ENCODE results near the gene ANGEL1. TPM values are rescaled to one million over a fixed set of nuclear protein-coding genes. Genes with fewer than 3 reads are reported as not detected.

ANGEL1 gene
- total and polyA plus RNA-seq, 2 donors (not counting 1 experiment from before 2014, with no cell fraction given): 6.6 to 8.4 TPM

- TF ChIP-seq CTCF (conservative IDR thresholded peaks at IDR 0.05 in 1 of 2, IDR thresholded peaks at IDR 0.05 in 1 of 2; ENCODE audit: low read depth in 1 of 2, low read length in 2 of 2) (peak; percentile 7 to 19), EZH2 (IDR thresholded peaks at IDR 0.05; ENCODE audit: low read length, missing control alignments) (no peak)
- Histone ChIP-seq H3K36me3 (ENCODE audit: control insufficient read depth, insufficient read depth, low read length) (no peaks in the 10 kb centered on the region), H3K4me3 (replicated peaks in 1 of 4; ENCODE audit: control extremely low read depth in 1 of 4, insufficient read depth in 1 of 4, low read depth in 3 of 4, low read length in 4 of 4) (no peak overlapping the region), H2AFZ (ENCODE audit: low read length) (peak overlapping the region; percentile 15), H3K4me2 (ENCODE audit: extremely low read depth, insufficient read depth, low read length) (peak overlapping the region; percentile 25), H3K79me2 (ENCODE audit: control insufficient read depth, insufficient read depth, low read length) (no peaks in the 10 kb centered on the region), H3K4me1 (ENCODE audit: control insufficient read depth, extremely low read depth, insufficient read depth, low read length) (peaks cover 15% of the 10 kb centered on the region), H3K27ac (ENCODE audit: insufficient read depth, low read length) (peak overlapping the region; percentile 21), H3K9me3 (ENCODE audit: control insufficient read depth, insufficient read depth, low read depth, low read length) (no peaks in the 10 kb centered on the region), H4K20me1 (ENCODE audit: control insufficient read depth, extremely low read depth, insufficient read depth, low read length) (no peaks in the 10 kb centered on the region), H3K9ac (ENCODE audit: insufficient read depth, low read length) (no peak overlapping the region), H3K27me3 (ENCODE audit: control insufficient read depth, insufficient read depth, low read length) (no peaks in the 10 kb centered on the region)
- DNase-seq (ENCODE audit: low read depth in 2 of 2): peak; percentile 82 to 87
These were observed 39.3 kb downstream of the ANGEL1 start for GRCh38 chr14:76773188-76773885.

- Histone ChIP-seq H3K4me2 (ENCODE audit: extremely low read depth, insufficient read depth, low read length) (peak overlapping the region; percentile 23), H3K9me3 (ENCODE audit: control insufficient read depth, insufficient read depth, low read depth, low read length) (no peaks in the 10 kb centered on the region), H3K79me2 (ENCODE audit: control insufficient read depth, insufficient read depth, low read length) (no peaks in the 10 kb centered on the region), H3K36me3 (ENCODE audit: control insufficient read depth, insufficient read depth, low read length) (no peaks in the 10 kb centered on the region), H2AFZ (ENCODE audit: low read length) (peak overlapping the region; percentile 74), H3K4me3 (replicated peaks in 1 of 4; ENCODE audit: control extremely low read depth in 1 of 4, insufficient read depth in 1 of 4, low read depth in 3 of 4, low read length in 4 of 4) (no peak overlapping the region), H3K9ac (ENCODE audit: insufficient read depth, low read length) (no peak overlapping the region), H3K27me3 (ENCODE audit: control insufficient read depth, insufficient read depth, low read length) (no peaks in the 10 kb centered on the region), H3K27ac (ENCODE audit: insufficient read depth, low read length) (peak overlapping the region; percentile 21), H3K4me1 (ENCODE audit: control insufficient read depth, extremely low read depth, insufficient read depth, low read length) (peaks cover 15% of the 10 kb centered on the region), H4K20me1 (ENCODE audit: control insufficient read depth, extremely low read depth, insufficient read depth, low read length) (no peaks in the 10 kb centered on the region)
- DNase-seq (ENCODE audit: low read depth in 2 of 2): peak; percentile 44 to 81
- no peak for TF ChIP-seq CTCF (conservative IDR thresholded peaks at IDR 0.05 in 1 of 2, IDR thresholded peaks at IDR 0.05 in 1 of 2; ENCODE audit: low read depth in 1 of 2, low read length in 2 of 2)
- TF ChIP-seq EZH2 (IDR thresholded peaks at IDR 0.05; ENCODE audit: low read length, missing control alignments): no peak
These were observed 40.1 kb downstream of the ANGEL1 start for GRCh38 chr14:76772300-76773187.

DNA sequence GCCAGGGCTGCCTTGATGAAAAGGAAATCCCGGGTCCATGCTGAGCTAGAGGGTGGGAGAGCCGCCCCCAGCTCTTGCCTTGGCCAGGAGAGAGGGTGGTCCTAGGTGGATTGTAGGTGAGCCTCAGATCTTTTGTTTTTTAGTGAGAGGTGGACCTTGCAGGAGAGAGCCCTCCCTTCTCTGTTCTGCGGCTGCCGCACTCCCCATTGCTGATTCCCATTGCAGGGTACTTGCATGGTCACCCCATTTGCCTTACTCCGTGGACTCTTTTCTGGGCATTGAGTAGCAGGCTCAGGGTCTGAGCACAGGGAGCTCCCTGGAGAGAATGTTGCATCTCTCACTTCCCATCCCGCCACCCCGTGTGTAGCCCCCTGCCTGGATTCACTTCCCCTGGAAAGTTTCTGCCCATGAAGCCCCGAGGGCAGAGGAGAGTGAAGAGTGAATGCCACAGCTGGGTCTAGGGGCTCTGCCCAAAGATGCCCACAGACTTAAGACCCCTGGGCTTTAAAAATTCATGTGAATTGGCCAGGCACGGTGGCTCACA, 41.2 kb downstream of the ANGEL1 start:
- Histone ChIP-seq H3K79me2 (ENCODE audit: control insufficient read depth, insufficient read depth, low read length) (no peaks in the 10 kb centered on the region), H2AFZ (ENCODE audit: low read length) (no peak overlapping the region), H3K4me3 (replicated peaks in 1 of 4; ENCODE audit: control extremely low read depth in 1 of 4, insufficient read depth in 1 of 4, low read depth in 3 of 4, low read length in 4 of 4) (no peak overlapping the region), H3K27me3 (ENCODE audit: control insufficient read depth, insufficient read depth, low read length) (no peaks in the 10 kb centered on the region), H3K4me1 (ENCODE audit: control insufficient read depth, extremely low read depth, insufficient read depth, low read length) (peaks cover 15% of the 10 kb centered on the region), H3K9ac (ENCODE audit: insufficient read depth, low read length) (no peak overlapping the region), H3K36me3 (ENCODE audit: control insufficient read depth, insufficient read depth, low read length) (no peaks in the 10 kb centered on the region), H3K9me3 (ENCODE audit: control insufficient read depth, insufficient read depth, low read depth, low read length) (no peaks in the 10 kb centered on the region), H4K20me1 (ENCODE audit: control insufficient read depth, extremely low read depth, insufficient read depth, low read length) (no peaks in the 10 kb centered on the region), H3K4me2 (ENCODE audit: extremely low read depth, insufficient read depth, low read length) (no peak overlapping the region), H3K27ac (ENCODE audit: insufficient read depth, low read length) (no peak overlapping the region)
- DNase-seq (ENCODE audit: low read depth in 2 of 2): no peak
- TF ChIP-seq CTCF (conservative IDR thresholded peaks at IDR 0.05 in 1 of 2, IDR thresholded peaks at IDR 0.05 in 1 of 2; ENCODE audit: low read depth in 1 of 2, low read length in 2 of 2) (no peak), EZH2 (IDR thresholded peaks at IDR 0.05; ENCODE audit: low read length, missing control alignments) (no peak)
